ENCODE data around the gene NUP50.

NUP50 gene

GRCh38 chr22:45211435-45211834 lies 47.7 kb downstream of the NUP50 start:
- DNase-seq, result no peak

GRCh38 chr22:45211848-45212247 lies 48.1 kb downstream of the NUP50 start:
- no peak for DNase-seq

- peak; percentile 75 for DNase-seq
Observed at GRCh38 chr22:45212306-45212709, 48.6 kb downstream of the NUP50 start.

GRCh38 chr22:45212992-45213751 lies 49.4 kb downstream of the NUP50 start:
- no peak for DNase-seq

- DNase-seq, result no peak
Observed at GRCh38 chr22:45216133-45217003, 52.6 kb downstream of the NUP50 start.

GRCh38 chr22:45217345-45217744 lies 53.6 kb downstream of the NUP50 start:
- DNase-seq, result no peak

GRCh38 chr22:45217806-45218205 lies 54.1 kb downstream of the NUP50 start:
- no peak for DNase-seq

- no peak for DNase-seq
Observed at GRCh38 chr22:45218976-45219375, 55.3 kb downstream of the NUP50 start.

GRCh38 chr22:45221201-45221600 lies 57.5 kb downstream of the NUP50 start:
- no peak for DNase-seq

GRCh38 chr22:45223304-45224117 lies 59.8 kb downstream of the NUP50 start:
- no peak for DNase-seq

- no peak for DNase-seq
Observed at GRCh38 chr22:45224331-45224730, 60.6 kb downstream of the NUP50 start.

GRCh38 chr22:45224988-45225731 lies 61.4 kb downstream of the NUP50 start:
- peak; percentile 37 for DNase-seq

GRCh38 chr22:45225732-45226502 lies 62.2 kb downstream of the NUP50 start:
- DNase-seq, result peak; percentile 49

- DNase-seq, result no peak
Observed at GRCh38 chr22:45226503-45227186, 62.9 kb downstream of the NUP50 start.

- no peak for DNase-seq
Observed at GRCh38 chr22:45227645-45228400, 64.1 kb downstream of the NUP50 start.

GRCh38 chr22:45228401-45228754 lies 64.7 kb downstream of the NUP50 start:
- DNase-seq, result no peak

- DNase-seq, result no peak
Observed at GRCh38 chr22:45229181-45229580, 65.5 kb downstream of the NUP50 start.

GRCh38 chr22:45230026-45230721 lies 66.4 kb downstream of the NUP50 start:
- DNase-seq, result no peak

- no peak for DNase-seq
Observed at GRCh38 chr22:45231293-45231692, 67.6 kb downstream of the NUP50 start.

- no peak for DNase-seq
Observed at GRCh38 chr22:45233386-45233785, 69.7 kb downstream of the NUP50 start.

All from right forelimb (tissue), 1 donor.